NCI-H1694 (cell line): Measurements from ENCODE around the gene OSBPL8.
"Not testable (repeated sequence)": the region's sequence is repeated elsewhere in the genome, so short reads cannot be mapped to it uniquely, and the experiment has no call there.

Experiments used
- DNase-seq: peaks from one replicate; lab custom pipeline; 2025; lab: John Stamatoyannopoulos, UW

OSBPL8 gene

DNA sequence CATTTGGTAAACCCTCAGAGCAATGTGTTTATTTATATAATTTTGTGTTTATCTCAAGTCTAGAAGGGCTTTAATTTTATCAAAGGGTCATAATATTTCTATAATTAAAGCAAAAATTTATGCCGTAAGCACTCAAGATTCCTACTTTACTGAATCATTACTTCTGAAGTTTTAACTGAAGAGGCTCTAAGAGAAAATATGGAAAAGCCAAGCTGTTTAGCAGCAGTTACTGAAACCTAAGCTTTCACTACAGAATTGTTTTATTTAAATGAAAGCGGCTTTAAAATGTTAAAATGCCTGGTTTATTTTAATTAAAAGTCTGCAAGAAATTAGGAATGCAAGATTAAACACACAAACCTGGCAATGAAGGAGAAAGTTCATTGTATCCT is 137.4 kb downstream of the OSBPL8 start:
- no peak for DNase-seq

DNA sequence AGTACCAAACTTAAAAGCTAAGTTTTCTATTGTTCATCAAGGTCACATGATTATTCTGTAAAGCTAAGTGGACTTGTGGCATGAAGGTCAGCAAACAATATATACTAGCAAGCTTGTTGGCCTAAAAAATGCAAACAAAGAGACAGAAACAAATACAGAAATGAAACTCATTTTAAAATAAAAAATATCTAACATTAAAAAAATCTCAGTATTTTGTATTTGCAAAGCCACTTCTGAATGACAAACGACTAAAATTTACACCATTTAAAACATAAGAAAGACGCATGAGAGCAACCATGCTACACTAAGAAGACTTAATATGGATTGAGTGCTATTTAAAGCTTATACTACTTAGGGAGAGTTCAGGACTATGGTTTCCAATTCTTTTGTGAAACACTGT is 138.5 kb downstream of the OSBPL8 start:
- no peak for DNase-seq

DNA sequence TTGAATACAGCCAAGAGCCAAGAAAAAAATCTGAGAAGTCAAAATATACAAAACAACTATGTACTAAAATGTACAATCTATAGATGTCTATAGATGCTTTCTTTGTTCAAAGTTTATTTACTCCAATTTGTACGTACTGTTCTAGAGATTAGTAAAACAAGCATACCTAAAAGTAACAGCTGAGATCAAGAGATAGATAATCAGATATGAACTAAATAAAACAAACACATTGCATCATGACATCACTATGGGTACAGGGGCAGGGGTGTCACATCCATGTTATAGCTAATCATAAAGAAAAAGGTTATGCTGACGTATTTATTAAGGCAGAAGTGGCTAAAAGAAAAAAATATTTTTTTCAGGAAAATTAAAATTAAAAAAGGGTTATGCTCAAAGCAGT is 139.3 kb downstream of the OSBPL8 start:
- DNase-seq = no peak

DNA sequence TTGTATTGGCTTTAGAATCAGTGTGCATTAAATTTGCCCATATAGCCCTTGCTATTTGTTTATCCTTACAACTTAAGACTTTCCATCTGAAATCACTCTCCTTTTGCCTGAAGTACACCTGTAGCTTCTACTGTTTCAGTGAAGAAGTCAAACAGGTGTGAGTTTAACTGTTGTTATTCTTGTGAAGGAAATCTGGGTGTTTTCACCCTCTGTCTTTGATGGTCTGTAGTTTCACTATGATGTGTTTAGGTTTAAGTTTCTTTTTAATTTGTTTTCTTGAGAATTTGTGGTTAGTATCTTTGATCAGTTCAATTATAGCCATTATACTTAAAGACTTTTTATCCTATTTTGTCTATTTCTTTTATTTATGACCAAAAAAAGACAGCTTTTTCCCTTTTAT is 142.5 kb downstream of the OSBPL8 start:
- DNase-seq = no peak

DNA sequence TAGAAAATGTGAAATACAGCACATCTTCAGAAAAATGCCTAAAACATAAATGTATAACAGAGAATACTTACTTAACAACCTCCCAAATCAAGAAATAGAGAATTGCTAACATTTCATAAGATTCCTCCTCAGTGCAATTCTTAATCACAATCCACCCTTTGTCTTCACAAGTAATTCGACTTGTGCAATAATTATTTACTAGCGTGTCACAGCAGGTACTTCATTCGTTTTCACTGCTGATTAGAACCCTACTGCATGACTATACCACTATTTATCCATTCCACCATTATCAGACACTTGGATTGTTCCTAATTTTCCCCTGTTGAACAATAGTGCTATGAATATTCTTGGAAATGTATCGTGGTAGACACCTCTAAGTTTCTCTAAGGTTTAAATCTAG is 146.4 kb downstream of the OSBPL8 start:
- DNase-seq = no peak

DNA sequence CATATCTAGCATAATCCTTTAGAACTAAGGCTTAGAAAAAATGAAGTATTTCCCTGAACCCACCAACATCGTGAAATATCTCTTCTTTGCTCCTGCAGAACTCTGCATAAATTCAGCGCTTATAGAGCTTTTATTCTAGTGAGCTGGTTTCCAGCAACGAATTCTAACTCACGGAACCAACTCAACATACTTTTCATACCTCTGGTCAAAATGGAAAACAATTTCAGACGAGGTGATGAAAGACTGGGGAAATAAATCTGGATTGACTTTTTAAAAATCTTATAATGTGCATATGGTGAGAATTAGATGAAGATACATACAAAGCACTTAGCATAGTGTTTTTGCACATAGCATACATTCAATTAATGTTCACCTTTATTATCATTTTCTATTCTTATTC is 148.8 kb downstream of the OSBPL8 start:
- DNase-seq = no peak

DNA sequence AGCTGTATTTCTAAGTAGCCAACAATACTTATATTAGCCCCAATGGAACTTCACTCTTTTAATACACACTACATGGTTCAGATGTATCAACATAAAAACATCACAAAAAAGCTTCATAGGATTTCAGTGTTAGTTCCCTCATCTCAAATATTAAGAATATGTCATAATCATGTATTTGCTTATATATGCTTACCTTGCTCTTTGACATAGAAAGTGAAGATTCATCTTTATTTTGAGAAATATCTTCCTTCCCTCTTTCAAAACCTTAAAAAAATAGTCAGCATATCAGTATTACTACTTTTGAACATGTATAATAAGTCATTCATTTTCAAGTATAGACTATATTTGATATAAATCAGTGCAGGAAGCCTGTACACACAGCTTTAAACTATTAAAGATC is 149.2 kb downstream of the OSBPL8 start:
- no peak for DNase-seq

DNA sequence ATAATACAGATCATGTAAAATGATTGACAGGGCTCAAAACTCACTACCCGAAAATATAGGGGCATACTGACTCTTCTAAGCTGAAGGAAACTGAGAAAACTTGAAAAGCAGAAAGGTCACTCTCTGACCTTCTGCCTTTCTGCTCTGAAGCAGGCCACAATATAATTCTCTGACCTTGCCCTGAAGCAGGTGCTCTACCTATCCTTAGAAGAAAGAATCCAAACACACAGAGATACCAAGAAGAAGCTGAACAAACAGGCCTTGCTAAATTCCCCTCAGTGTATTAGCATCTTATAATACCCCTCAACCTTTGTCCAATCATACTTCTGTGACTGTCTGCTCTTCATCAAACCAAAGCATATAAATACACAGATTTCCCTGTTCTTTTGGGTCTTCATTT is 150.5 kb downstream of the OSBPL8 start:
- DNase-seq = no peak

DNA sequence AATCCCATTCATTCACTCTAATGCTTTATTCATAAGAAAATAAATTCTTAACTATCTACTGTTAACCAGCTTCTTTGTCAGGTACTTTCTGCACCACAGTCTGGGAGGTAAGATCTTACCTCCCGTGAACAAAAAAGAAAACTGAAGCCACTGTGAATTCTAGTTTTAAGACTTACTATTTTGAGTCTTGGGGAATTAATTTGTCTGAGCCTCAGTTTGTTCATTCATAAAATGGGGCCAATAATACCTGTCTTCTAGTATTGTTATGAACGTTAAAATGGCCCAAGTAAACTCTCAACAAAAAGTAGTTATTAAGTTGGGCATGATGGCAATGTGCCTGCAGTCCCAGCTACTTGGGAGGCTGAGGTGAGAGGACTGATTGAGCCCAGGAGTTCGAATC is 151.9 kb downstream of the OSBPL8 start:
- DNase-seq = no peak

DNA sequence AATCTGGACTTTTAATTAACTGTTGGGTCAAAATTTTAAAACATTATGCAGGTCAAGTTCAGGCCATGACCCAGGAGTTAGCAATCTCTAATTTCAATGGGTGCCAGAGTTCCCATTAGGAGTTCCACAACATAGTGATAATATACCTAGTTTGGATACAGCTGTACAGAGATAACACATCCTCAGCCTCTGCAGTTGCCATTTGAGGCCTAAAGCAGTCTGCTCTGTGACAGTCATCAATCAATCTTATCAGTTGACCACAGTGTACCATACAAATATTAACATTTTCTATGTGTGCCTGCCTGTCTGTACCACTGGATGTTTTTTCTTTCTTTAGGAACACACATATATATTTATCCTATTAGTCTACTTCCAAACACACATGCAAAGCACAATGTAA is 157.3 kb downstream of the OSBPL8 start:
- no peak for DNase-seq

DNA sequence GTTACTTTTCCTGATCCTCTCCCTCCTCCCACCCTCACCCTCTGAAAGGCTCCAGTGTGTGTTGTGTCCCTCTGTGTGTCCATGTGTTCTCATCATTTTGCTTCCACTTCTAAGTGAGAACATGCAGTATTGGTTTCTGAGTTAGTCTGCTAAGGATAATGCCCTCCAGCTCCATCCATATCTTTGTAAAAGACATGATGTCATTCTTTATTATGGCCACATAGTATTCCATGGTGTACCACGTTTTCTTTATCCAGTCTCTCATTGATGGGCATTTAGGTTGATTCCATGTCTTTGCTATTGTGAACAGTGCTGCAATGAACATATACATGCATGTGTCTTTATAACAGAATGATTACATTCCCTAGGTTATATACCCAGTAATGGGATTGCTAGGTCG is 159.4 kb downstream of the OSBPL8 start:
- no peak for DNase-seq

DNA sequence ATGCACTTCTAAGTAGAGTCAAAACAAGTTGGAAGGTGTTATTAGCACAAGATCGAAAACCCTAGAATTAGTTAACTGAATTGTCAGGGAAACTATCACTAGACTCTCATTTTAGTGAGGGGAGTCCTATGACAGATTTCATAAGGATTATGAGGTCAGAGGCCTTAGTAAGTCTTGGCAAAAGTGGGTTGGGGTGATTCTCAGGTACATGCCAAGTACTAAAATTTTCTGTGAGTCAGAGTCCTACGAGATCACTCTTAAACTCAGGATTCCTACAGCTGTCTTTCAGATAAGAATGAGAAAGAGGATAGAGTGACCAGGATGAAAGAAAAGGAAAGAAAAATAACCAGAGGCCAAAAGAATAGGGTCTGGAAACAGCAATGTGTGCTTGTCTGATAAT is 160.5 kb downstream of the OSBPL8 start:
- no peak for DNase-seq

DNA sequence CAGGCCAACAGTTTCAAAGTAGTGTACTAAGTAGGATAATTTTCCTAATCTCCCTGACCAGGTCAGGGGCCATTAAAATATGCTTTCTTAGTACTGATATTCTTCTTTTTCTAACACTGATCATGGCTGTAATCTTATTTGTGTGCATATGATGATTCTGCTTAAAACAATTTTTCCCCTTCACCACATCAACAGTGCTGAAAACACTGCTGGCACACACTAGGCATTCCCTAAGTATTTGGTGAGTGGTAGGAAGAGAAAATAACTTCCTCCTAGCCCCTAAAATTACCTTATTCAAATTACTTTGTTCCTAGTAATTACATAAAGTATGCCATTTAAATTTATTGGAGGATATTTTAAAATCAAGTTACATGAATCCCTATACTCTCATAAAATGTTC is 161.5 kb downstream of the OSBPL8 start:
- no peak for DNase-seq

DNA sequence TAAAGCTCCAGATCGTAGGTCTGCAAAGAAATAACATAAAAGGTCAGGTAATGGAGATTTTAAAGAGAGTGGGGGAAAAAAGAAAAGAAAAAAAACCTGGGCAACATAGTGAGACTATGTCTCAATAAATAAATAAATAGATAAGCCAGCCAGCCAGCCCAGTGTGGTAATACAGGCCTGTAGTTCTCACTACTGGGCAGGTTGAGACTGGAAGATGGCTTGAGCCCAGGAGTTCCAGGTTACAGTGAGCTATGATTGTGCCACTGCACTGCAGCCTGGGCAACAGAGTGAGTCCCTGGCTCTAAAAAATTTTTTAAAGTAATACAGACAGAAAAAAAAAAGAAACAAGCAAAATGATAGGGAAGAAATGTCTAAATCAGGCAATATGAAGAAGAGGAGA is 168.1 kb downstream of the OSBPL8 start:
- no peak for DNase-seq

DNA sequence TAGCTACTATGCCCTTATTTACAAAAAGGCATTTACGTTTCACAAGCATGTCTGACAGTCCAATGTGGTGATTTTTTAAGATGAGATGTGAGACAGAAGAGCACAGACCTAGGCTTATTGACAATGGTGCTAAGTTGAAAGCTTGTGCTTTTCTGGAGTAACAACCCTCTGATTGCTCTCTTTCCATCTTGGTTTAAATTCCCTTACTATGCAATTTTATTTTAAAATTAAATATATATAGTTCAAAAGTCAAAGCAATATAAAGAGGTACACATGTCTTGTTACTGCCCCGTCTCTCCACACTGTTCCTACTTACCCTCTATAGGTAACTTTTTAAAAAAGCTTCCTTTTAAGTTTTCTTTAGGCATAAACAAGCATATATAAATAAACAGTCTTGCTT is 172.0 kb downstream of the OSBPL8 start:
- no peak for DNase-seq

DNA sequence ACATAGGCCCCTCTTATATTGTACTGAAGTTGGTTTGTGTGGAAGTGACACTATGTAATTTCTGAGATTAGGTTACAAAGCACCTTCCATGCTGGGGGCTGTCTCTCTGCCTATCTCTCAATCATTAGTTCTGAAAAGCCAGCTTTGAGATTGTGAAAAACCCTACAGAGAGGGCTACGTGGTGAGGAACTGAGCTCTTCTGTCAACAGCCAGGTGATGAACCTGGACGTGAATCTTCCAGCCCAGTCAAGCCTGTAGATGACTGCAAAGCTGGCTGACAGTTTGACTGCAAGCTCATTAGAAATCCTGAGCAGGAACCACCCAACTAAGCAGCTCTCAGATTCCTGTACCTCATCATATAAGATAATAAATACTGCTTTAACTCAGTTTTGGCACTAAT is 175.0 kb downstream of the OSBPL8 start:
- DNase-seq = no peak

DNA sequence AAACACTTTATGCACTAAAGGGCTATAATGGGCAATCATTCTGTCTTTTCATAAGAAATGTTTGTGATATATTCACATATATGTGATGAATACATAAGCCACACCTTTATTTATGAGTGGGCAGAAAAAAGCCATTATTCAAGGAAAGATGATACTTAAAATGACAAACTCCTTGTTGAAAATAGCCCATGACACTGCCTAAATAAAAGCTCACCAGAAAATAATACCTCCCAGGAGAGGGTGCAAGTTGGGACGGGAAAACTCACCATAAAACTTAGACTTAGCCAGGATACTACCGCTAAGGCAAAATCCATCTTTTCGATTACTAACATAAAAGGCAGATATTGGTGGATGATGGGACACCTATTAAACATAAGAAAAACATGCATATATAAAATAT is 175.6 kb downstream of the OSBPL8 start:
- no peak for DNase-seq

DNA sequence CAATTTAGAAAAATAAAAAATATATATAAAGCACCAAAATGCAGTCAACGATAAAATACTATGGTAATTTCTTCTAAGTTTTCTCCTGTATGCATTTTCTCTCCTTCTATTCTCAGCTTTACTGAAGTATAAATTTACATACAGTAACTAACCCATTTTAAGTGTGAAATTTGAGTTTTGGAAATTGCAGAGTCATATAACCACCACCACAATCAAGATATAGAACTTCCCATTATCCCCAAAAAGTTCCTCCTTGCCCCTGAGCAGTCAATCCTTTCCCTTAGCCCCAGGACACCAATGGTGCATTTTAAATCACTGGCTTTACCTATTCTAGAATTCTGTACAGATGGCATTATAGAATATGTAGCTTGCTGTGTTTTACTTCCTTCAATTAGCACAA is 180.3 kb downstream of the OSBPL8 start:
- DNase-seq = no peak

DNA sequence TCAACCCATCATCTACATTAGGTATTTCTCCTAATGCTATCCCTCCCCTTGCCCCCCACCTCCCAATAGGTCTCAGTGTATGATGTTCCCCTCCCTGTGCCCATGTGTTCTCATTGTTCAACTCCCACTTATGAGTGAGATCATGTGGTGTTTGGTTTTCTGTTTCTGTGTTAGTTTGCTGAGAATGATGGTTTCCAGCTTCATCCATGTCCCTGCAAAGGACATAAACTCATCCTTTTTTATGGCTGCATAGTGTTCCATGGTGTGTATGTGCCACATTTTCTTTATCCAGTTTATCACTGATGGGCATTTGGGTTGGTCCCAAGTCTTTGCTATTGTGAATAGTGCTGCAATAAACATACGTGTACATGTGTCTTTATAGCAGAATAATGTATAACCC is 182.7 kb downstream of the OSBPL8 start:
- DNase-seq = not testable (repeated sequence)

DNA sequence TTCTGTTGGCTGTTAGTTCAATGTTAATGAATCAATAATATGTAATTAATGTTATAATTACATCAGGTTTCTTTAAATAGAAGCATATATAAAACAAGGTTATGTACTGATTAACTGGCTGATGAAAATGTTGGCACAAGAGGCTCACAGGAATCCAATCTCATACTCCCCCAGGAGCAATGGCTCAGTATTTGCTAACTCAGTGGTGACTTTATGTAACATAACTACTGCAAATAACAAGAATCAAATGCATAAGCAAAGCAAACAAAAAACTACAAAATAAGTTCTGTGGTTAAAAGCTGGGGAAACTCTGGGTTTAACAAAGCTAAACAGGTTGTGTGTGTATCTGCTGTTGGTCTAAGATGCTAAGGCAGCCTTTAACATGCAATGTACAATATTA is 183.6 kb downstream of the OSBPL8 start:
- no peak for DNase-seq

DNA sequence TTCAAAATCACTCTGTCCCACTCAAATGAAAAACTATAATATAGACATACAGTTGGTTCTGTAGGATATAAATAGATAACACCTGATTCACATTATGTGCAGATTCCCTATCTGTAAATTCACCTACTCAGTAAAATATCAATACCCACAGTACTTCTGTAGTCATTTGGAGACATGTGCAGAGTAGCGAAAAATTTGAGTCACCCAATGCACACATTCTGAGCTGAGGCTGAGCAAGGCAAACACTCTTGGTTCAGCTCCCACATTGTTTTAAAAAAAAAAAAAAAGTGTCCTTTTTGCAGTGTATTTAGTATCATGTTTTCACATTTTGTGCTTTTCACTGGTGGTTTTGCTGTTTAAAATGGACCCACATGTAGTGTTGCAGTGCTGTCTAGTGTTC is 184.1 kb downstream of the OSBPL8 start:
- DNase-seq = no peak

DNA sequence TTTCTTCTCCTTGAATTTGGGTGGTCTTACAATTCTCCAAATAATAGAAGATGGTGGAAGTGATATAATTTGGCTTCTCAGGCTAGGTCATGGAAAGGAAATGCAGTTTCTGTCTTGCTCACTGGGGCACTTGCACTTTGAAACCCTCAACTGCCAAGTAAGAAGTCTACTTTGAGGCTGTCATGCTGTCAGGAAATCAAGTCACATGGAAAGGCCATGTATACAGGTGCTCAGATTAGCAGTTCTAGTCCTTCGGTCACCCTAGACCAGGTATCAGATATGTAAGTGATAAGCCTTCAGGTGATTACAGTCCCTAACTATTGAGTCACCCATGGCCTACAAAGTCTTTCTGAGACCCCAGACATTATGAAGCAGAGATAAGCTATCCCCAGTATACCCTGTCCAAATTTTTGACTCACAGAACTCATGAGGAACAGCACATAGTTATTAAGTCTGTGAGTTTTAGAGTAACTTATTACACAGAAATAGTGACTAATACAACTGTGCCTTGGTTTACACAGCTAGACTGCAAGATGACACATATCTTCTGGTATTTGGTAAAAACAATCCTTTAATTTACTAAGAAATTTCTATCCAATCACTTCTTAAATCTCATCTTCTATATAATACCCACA is 185.1 kb downstream of the OSBPL8 start:
- DNase-seq = no peak

DNA sequence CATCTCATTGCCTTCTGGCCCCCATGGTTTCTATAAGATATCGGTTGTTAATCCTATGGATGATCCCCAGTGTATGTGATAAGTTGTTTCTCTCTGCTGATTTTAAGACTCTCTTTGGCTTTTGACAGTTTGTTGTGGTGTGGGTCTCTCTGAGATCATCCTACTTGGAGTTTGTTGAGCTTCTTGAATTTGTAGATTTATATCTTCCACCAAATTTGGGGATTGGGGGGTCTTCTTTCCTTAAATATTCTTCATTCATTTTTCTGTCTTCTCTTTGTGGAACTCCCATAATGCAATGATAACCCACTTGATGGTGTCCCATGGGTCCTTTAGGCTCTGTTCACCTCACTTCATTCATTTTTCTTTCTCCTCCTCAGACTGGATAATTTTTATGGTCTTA is 191.3 kb downstream of the OSBPL8 start:
- DNase-seq = no peak

DNA sequence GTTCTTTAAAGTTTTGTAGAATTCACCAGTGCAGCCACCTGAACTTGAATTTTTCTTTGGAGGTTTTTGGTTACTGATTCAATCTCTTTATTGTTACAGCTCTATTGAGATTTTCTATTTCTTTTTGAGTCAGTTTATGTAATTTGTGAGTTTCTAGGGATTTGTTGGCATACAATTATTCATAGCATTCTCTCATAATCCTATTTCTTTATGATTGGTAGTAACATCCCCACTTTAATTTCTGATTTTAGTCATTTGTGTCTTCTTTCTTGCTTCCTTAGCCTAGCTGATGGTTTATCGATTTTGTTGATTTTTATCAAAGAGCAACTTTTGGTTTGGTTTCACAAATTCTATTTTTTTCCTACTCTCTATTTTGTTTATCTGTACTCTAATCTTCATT is 193.4 kb downstream of the OSBPL8 start:
- no peak for DNase-seq

DNA sequence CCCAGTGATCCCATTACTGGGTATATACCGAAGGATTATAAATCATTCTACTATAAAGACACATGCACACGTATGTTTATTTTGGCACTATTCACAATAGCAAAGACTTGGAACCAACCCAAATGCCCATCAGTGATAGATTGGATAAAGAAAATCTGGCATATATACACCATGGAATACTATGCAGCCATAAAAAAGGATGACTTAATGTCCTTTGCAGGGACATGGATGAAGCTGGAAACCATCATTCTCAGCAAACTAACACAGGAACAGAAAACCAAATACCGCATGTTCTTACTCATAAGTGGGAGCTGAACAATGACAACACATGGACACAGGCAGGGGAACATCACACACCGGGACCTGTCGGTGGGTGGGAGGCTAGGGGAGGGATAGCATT is 195.4 kb downstream of the OSBPL8 start:
- DNase-seq = not testable (repeated sequence)
